WTC11 (cell line): Measurements from ENCODE around the gene IFI44.

Experiments used
- AFF4 ChIP-seq: sonication (generic); formaldehyde crosslinking; IDR thresholded peaks from 2 replicates; pipeline ENCODE4 v1.8.1; 2023; ENCODE audit warnings: mild to moderate bottlenecking, missing genetic modification reagents, borderline replicate concordance
- ATF2 ChIP-seq: sonication (generic); formaldehyde crosslinking; IDR thresholded peaks from 2 replicates; pipeline ENCODE4 v1.8.1; 2022; ENCODE audit warnings: low read depth, missing genetic modification reagents, borderline replicate concordance
- CBFB ChIP-seq: sonication (generic); formaldehyde crosslinking; IDR thresholded peaks from 2 replicates; pipeline ENCODE4 v1.8.1; 2022; ENCODE audit warnings: mild to moderate bottlenecking, low read depth, missing genetic modification reagents
- CTCF ChIP-seq: fragments of 200-600 bp; IDR thresholded peaks from 2 replicates; pipeline ENCODE4 v1.8.0; 2022; ENCODE audit warnings: antibody characterized with exemption
- TCF7 ChIP-seq: sonication (generic); formaldehyde crosslinking; IDR thresholded peaks from 2 replicates; pipeline ENCODE4 v1.8.0; 2022; ENCODE audit warnings: mild to moderate bottlenecking, low read depth, missing genetic modification reagents, moderate library complexity
- ZNF121 ChIP-seq: sonication (generic); formaldehyde crosslinking; IDR thresholded peaks from 2 replicates; pipeline ENCODE4 v1.8.0; 2023; ENCODE audit warnings: missing genetic modification reagents

- TF ChIP-seq CBFB (CRISPR knock-in tag) = no peak
- no peak for TF ChIP-seq ZNF121 (CRISPR knock-in tag)
- no peak for TF ChIP-seq ATF2 (CRISPR knock-in tag)
- TF ChIP-seq TCF7 (CRISPR knock-in tag) = no peak
- no peak for TF ChIP-seq AFF4 (CRISPR knock-in tag)
- no peak for TF ChIP-seq CTCF
Measured at GRCh38 chr1:78664763-78665162, 15.1 kb downstream of the IFI44 start.
